H1 (cell line): Measurements from ENCODE around the gene PFDN1. TPM values are rescaled to one million over a fixed set of nuclear protein-coding genes. Genes with fewer than 3 reads are reported as not detected.
A peak's percentile ranks its signal among the peaks of the same experiment; 100 is the strongest.

ENCODE experiments used
- CTCF ChIA-PET: fragments of 300-600 bp; sonication (Branson Sonifier 250); formaldehyde crosslinking; loops from one replicate; lab custom pipeline; 2021; ENCODE audit not compliant: partially characterized antibody; lab: Charles Lee
- POLR2A ChIA-PET: fragments of 300-600 bp; sonication (Branson Sonifier 250); formaldehyde crosslinking; loops from one replicate; lab custom pipeline; 2021; ENCODE audit warnings: inconsistent platforms; ENCODE audit not compliant: partially characterized antibody; lab: Charles Lee
- DNase-seq, 2 experiments: peaks; one replicate each; pipeline versions ENCODE4 v3.0.0 to v3.0.0-alpha.2; 2010 to 2022; ENCODE audit warnings: low spot score in 2 of 2, low read depth in 1 of 2, mixed read lengths in 1 of 2
- FAIRE-seq: peaks from 2 replicates; lab custom pipeline; 2011; peaks lifted over from hg19 to GRCh38; lab: Jason Lieb, UNC
- H2AFZ ChIP-seq: 2 replicates; pipeline ENCODE4 v1.8.1; 2012; ENCODE audit warnings: low read length, inconsistent platforms
- H2AK5ac ChIP-seq: 2 replicates; pipeline ENCODE4 v1.6.1; 2013; ENCODE audit warnings: low read depth, low read length
- H2BK120ac ChIP-seq: replicated peaks from 2 replicates; pipeline ENCODE3; 2013; ENCODE audit warnings: low read depth, low read length, inconsistent platforms
- H2BK12ac ChIP-seq: 2 replicates; pipeline ENCODE4 v1.6.1; 2013; ENCODE audit warnings: low read depth, low read length
- H2BK15ac ChIP-seq: 2 replicates; pipeline ENCODE4 v1.6.1; 2013; ENCODE audit warnings: low read length
- H2BK20ac ChIP-seq: 2 replicates; pipeline ENCODE4 v1.6.1; 2013; ENCODE audit warnings: low read length
- H2BK5ac ChIP-seq: 2 replicates; pipeline ENCODE4 v1.6.1; 2013; ENCODE audit warnings: low read depth, low read length
- H3K14ac ChIP-seq: 2 replicates; pipeline ENCODE4 v1.6.1; 2013; ENCODE audit warnings: inconsistent platforms; ENCODE audit not compliant: insufficient read length
- H3K18ac ChIP-seq: 2 replicates; pipeline ENCODE4 v1.6.1; 2013; ENCODE audit warnings: low read length; ENCODE audit errors: extremely low read depth
- H3K23ac ChIP-seq: 2 replicates; pipeline ENCODE4 v1.6.1; 2013; ENCODE audit warnings: inconsistent platforms; ENCODE audit not compliant: insufficient read length
- H3K23me2 ChIP-seq: 2 replicates; pipeline ENCODE4 v1.6.1; 2013; ENCODE audit warnings: low read depth, low read length
- H3K27ac ChIP-seq: 2 replicates; pipeline ENCODE4 v1.6.1; 2011; ENCODE audit warnings: low read depth, low read length, inconsistent platforms
- H3K27me3 ChIP-seq, 4 experiments: replicated peaks in 1 of 4; 1 replicate in 1 of 4; 2 replicates in 3 of 4; pipeline versions ENCODE4 v1.6.1 to v1.8.1; 2011 to 2013; ENCODE audit warnings: low read length in 3 of 4, mild to moderate bottlenecking in 3 of 4, inconsistent platforms in 2 of 4, mixed read lengths in 2 of 4, moderate library complexity in 1 of 4; ENCODE audit not compliant: control insufficient read depth in 3 of 4, insufficient read depth in 3 of 4; ENCODE audit errors: extremely low read depth in 1 of 4
- H3K36me3 ChIP-seq, 4 experiments: 2 replicates each; pipeline versions ENCODE4 v1.6.1 to v1.8.1; 2011 to 2013; ENCODE audit warnings: mild to moderate bottlenecking in 4 of 4, low read length in 3 of 4, moderate library complexity in 2 of 4, control low read depth in 1 of 4, inconsistent platforms in 1 of 4; ENCODE audit not compliant: insufficient read depth in 4 of 4, control insufficient read depth in 2 of 4
- H3K4ac ChIP-seq: replicated peaks from 2 replicates; pipeline ENCODE3; 2013; ENCODE audit warnings: low read length, low read depth, mixed read lengths, inconsistent platforms; ENCODE audit not compliant: insufficient read length
- H3K4me1 ChIP-seq, 4 experiments: replicated peaks in 1 of 4; 1 replicate in 1 of 4; 2 replicates in 3 of 4; pipeline versions ENCODE4 v1.6.1 to v1.8.1; 2011 to 2013; ENCODE audit warnings: low read length in 3 of 4, inconsistent platforms in 2 of 4, mixed read lengths in 1 of 4; ENCODE audit not compliant: insufficient read depth in 4 of 4, control insufficient read depth in 3 of 4
- H3K4me2 ChIP-seq, 2 experiments: 2 replicates each; pipeline versions ENCODE4 v1.6.1 to v1.8.1; 2011 to 2013; ENCODE audit warnings: low read depth in 2 of 2, low read length in 2 of 2, control low read depth in 1 of 2, inconsistent platforms in 1 of 2, mild to moderate bottlenecking in 1 of 2; ENCODE audit not compliant: insufficient read depth in 1 of 2
- H3K4me3 ChIP-seq, 4 experiments: fragments of 200-600, 300-600 bp in 1 of 4; sonication (generic), shearing (Covaris generic), sonication (Bioruptor Twin) in 1 of 4; 2 replicates each; pipeline versions ENCODE4 v1.5.1 to v1.8.1; 2011 to 2016; ENCODE audit warnings: low read length in 4 of 4, low read depth in 3 of 4, control low read depth in 2 of 4, inconsistent platforms in 2 of 4, mild to moderate bottlenecking in 2 of 4, mixed read lengths in 1 of 4, moderate library complexity in 1 of 4; ENCODE audit not compliant: insufficient read depth in 2 of 4; ENCODE audit errors: extremely low read depth in 1 of 4
- H3K56ac ChIP-seq: replicated peaks from 2 replicates; pipeline ENCODE3; 2013; ENCODE audit warnings: low read depth, mild to moderate bottlenecking, mixed read lengths, low read length, inconsistent platforms; ENCODE audit not compliant: insufficient read length
- H3K79me1 ChIP-seq: 2 replicates; pipeline ENCODE4 v1.6.1; 2013; ENCODE audit warnings: low read depth, low read length, control low read depth
- H3K79me2 ChIP-seq, 2 experiments: 2 replicates each; pipeline versions ENCODE4 v1.6.1 to v1.8.1; 2012 to 2013; ENCODE audit warnings: low read length in 2 of 2, mild to moderate bottlenecking in 2 of 2, inconsistent platforms in 1 of 2; ENCODE audit not compliant: insufficient read depth in 2 of 2, control insufficient read depth in 1 of 2
- H3K9ac ChIP-seq, 4 experiments: replicated peaks in 1 of 4; 1 replicate in 1 of 4; 2 replicates in 3 of 4; pipeline versions ENCODE4 v1.6.1 to v1.8.1; 2011 to 2013; ENCODE audit warnings: low read depth in 3 of 4, low read length in 3 of 4, control low read depth in 2 of 4, mild to moderate bottlenecking in 2 of 4, moderate library complexity in 2 of 4, inconsistent platforms in 1 of 4; ENCODE audit errors: extremely low read depth in 1 of 4
- H3K9me3 ChIP-seq, 2 experiments: 2 replicates each; pipeline versions ENCODE4 v1.6.1 to v1.8.1; 2012 to 2013; ENCODE audit warnings: mild to moderate bottlenecking in 2 of 2, moderate library complexity in 2 of 2, control low read depth in 1 of 2, inconsistent platforms in 1 of 2, low read depth in 1 of 2, low read length in 1 of 2, mixed read lengths in 1 of 2; ENCODE audit not compliant: insufficient read depth in 2 of 2
- H4K20me1 ChIP-seq, 2 experiments: replicated peaks in 1 of 2; 2 replicates each; pipeline versions ENCODE3 to v1.8.1; 2011 to 2013; ENCODE audit warnings: inconsistent platforms in 2 of 2, low read length in 2 of 2, mild to moderate bottlenecking in 1 of 2; ENCODE audit not compliant: insufficient read depth in 2 of 2, control insufficient read depth in 1 of 2
- H4K5ac ChIP-seq: 2 replicates; pipeline ENCODE4 v1.6.1; 2013; ENCODE audit warnings: low read length, low read depth, mixed read lengths, inconsistent platforms; ENCODE audit not compliant: insufficient read length
- H4K8ac ChIP-seq: 2 replicates; pipeline ENCODE4 v1.8.0; 2013; ENCODE audit warnings: mild to moderate bottlenecking, moderate library complexity, low read length, inconsistent platforms; ENCODE audit not compliant: insufficient read depth; ENCODE audit errors: extremely low read depth
- H4K91ac ChIP-seq: replicated peaks from 2 replicates; pipeline ENCODE3; 2013; ENCODE audit warnings: low read length, mixed read lengths, inconsistent platforms; ENCODE audit not compliant: insufficient read length
- E2F6 ChIP-seq: IDR thresholded peaks from 2 replicates; pipeline ENCODE4 v1.6.1; 2012; ENCODE audit warnings: inconsistent platforms
- TEAD4 ChIP-seq: IDR thresholded peaks from 2 replicates; pipeline ENCODE4 v1.6.1; 2012; ENCODE audit warnings: low read depth, low read length, inconsistent platforms, mixed read lengths
- WGBS, 2 experiments: shearing (Covaris generic) in 1 of 2; methylation state at CpG; one replicate each; pipeline versions ENCODE4 v1.1.6 to v1.1.7; 2013 to 2015; ENCODE audit warnings: low lambda C conversion rate in 2 of 2, mixed read lengths in 2 of 2, inconsistent platforms in 1 of 2, low coverage in 1 of 2, missing lambda C conversion rate in 1 of 2; ENCODE audit not compliant: insufficient replicate concordance in 2 of 2, insufficient coverage in 1 of 2, insufficient read length in 1 of 2; ENCODE audit errors: extremely low coverage in 1 of 2, missing lambda C conversion rate in 1 of 2; 5-methylcytosine and 5-hydroxymethylcytosine counted together
- polyA plus RNA-seq, 7 experiments: library from polyadenylated mRNA; depleted of rRNA in 3 of 7; stranded (reverse) in 5 of 7; unstranded in 2 of 7; fragments of >200 nt in 5 of 7; fragments of 200-250 nt in 2 of 7; gene quantifications; 1 replicate in 5 of 7; 2 replicates in 1 of 7; 4 replicates in 1 of 7; pipeline versions ENCODE4 v1.2.1 to v1.2.3, GENCODE V29; 2011 to 2013; ENCODE audit warnings: missing spikeins in 2 of 7, mixed read lengths in 2 of 7
- total RNA-seq: library from RNA; stranded (reverse); fragmentation: NEBNext Ultra II Directional; extraction: Animal tissue kit (Norgen Biotek cat#: 25700); gene quantifications from 2 replicates; pipeline ENCODE4 v1.2.1, GENCODE V29; 2021

Gene PFDN1
- total and polyA plus RNA-seq, 2 of the 8 experiments (the other 6 are each of a cell fraction or from before 2014, with no cell fraction given), result 53.0 to 89.6 TPM

DNA sequence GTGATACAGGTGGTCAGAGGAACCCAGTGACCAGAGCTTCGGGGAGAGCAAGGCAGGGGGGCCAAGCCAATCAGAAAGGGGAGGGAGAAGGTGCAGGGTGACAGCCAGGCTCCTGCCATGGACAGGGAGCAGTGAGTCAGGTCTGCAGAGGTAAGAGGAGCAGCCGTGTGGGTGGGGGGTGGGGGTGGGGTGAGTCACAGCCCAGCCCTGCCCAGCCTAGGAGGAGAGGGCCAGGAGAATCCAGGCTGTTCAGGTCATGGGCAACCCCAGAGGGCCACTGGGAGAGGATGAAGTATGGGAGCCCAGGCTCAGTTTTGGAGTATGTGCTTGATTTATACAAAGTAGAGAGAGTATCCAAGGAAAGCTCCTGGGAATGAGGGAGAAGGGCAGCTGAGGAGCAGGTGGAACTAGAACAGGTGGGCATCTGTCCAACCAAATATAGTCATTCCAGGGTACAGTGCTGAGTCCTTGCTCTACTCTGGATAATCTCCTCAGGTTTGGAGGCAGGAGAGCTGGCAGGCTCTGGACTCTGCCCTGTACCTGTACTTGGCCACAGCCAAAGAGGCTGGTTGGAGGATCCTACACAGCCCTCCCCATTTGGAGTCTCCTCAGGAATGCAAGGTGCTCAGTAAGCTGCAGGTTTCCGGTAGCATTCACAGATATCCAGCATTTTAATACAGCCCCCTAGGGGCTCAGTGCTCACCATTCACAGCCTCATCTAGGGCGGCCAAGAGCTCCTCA, 42.0 kb upstream of the PFDN1 start:
- H4K20me1 ChIP-seq, result peaks cover 0 to 4% of the 10 kb centered on the region in 2 experiments
- H2BK15ac ChIP-seq, result no peak overlapping the region
- H3K4me3 ChIP-seq, result peak overlapping the region in 1 of 4 experiments; percentile 84; a peak in 3 of 8 replicates
- DNase-seq (no peak), FAIRE-seq (no peak)
- no peak overlapping the region for H4K8ac ChIP-seq
- peaks cover 0 to 16% (median 6%) of the 10 kb centered on the region in 4 experiments; a peak in 5 of 7 replicates for H3K4me1 ChIP-seq
- H3K4ac ChIP-seq, result no peak overlapping the region
- H2BK20ac ChIP-seq, result no peak overlapping the region
- no peak overlapping the region for H4K5ac ChIP-seq
- H3K9ac ChIP-seq, result no peak overlapping the region
- H3K4me2 ChIP-seq, result peak overlapping the region; percentile 67 to 81
- H3K36me3 ChIP-seq, result no peaks in the 10 kb centered on the region; a peak in 1 of 8 replicates
- H3K18ac ChIP-seq, result no peak overlapping the region
- ChIA-PET POLR2A (interaction anchor here (0.7 to 4.6 kb wide), 21 partner anchors 8 to 302 kb away, joined by 3 to 64 read pairs (median 7); partner anchors contain the start of genes IK, NDUFA2, PFDN1 and SLC4A9), CTCF (interaction anchor here (0.6 to 15.0 kb wide), 20 partner anchors 7 to 310 kb away, joined by 3 to 676 read pairs (median 8); partner anchors contain the start of genes PFDN1 and SLC4A9)
- H3K79me1 ChIP-seq, result no peaks in the 10 kb centered on the region; the same call in 1 of the 2 replicates
- H3K23me2 ChIP-seq, result peaks cover 4% of the 10 kb centered on the region
- no peak overlapping the region for H4K91ac ChIP-seq
- TF ChIP-seq E2F6 (no peak), TEAD4 (0 out of 2 replicates have a peak, but pooled peaks have one; percentile 20)
- no peak overlapping the region for H2AK5ac ChIP-seq
- no peak overlapping the region for H2BK120ac ChIP-seq
- H3K27ac ChIP-seq, result no peak overlapping the region
- no peak overlapping the region for H2BK5ac ChIP-seq
- H3K79me2 ChIP-seq, result no peaks in the 10 kb centered on the region
- no peak overlapping the region for H3K56ac ChIP-seq
- no peak overlapping the region for H3K14ac ChIP-seq
- H2BK12ac ChIP-seq, result no peak overlapping the region
- no peaks in the 10 kb centered on the region for H3K9me3 ChIP-seq
- 59% methylated on average over 3 of the region's 4 CpGs; no CpG with 5 or more reads in 1 of the 2 experiments for WGBS, 2 experiments
- no peak overlapping the region for H3K23ac ChIP-seq
- H2AFZ ChIP-seq, result no peak overlapping the region
- H3K27me3 ChIP-seq, result peaks cover 0 to 11% (median 5%) of the 10 kb centered on the region in 4 experiments; a peak in 6 of 7 replicates
